Measurements from ENCODE around the gene ACD.
A peak's percentile ranks its signal among the peaks of the same experiment; 100 is the strongest.
"Not testable (repeated sequence)": the region's sequence is repeated elsewhere in the genome, so short reads cannot be mapped to it uniquely, and the experiment has no call there.

Gene ACD

GRCh38 chr16:67659675-67660563 lies at the start of gene ACD:
TSS of gene ACD (minus strand) at chr16:67660260. CDS start at chr16:67660220, 40 bp downstream.
- H3K27ac Mint-ChIP-seq: peak within 1 kb of the TSS; percentile 92
- H3K4me3 Mint-ChIP-seq: peak within 1 kb of the TSS; percentile 88
- H3K9me3 Mint-ChIP-seq: no peaks in the 10 kb centered on the region
- H3K4me1 Mint-ChIP-seq (ENCODE audit: low read depth): peaks cover 13% of the 10 kb centered on the region
- H3K27me3 Mint-ChIP-seq: no peaks in the 10 kb centered on the region
- peaks cover 6% of the 10 kb centered on the region for H3K36me3 Mint-ChIP-seq (ENCODE audit: low read depth)

GRCh38 chr16:67709050-67709449 lies 49.0 kb upstream of the ACD start:
- H3K27me3 Mint-ChIP-seq: no peaks in the 10 kb centered on the region
- H3K27ac Mint-ChIP-seq: no peak overlapping the region
- H3K4me3 Mint-ChIP-seq: no peak overlapping the region
- H3K9me3 Mint-ChIP-seq: no peaks in the 10 kb centered on the region
- peaks cover 9% of the 10 kb centered on the region for H3K4me1 Mint-ChIP-seq (ENCODE audit: low read depth)
- H3K36me3 Mint-ChIP-seq (ENCODE audit: low read depth): peaks cover 8% of the 10 kb centered on the region

- H3K4me1 Mint-ChIP-seq (ENCODE audit: low read depth): peaks cover 16% of the 10 kb centered on the region
- no peak overlapping the region for H3K27ac Mint-ChIP-seq
- H3K36me3 Mint-ChIP-seq (ENCODE audit: low read depth): peaks cover 8% of the 10 kb centered on the region
- no peak overlapping the region for H3K4me3 Mint-ChIP-seq
- H3K27me3 Mint-ChIP-seq: no peaks in the 10 kb centered on the region
- H3K9me3 Mint-ChIP-seq: no peaks in the 10 kb centered on the region
Measured at GRCh38 chr16:67708368-67708771, 48.3 kb upstream of the ACD start.

- Mint-ChIP-seq H3K36me3 (ENCODE audit: low read depth) (peaks cover 8% of the 10 kb centered on the region), H3K27me3 (no peaks in the 10 kb centered on the region), H3K4me1 (ENCODE audit: low read depth) (peaks cover 19% of the 10 kb centered on the region), H3K4me3 (no peak overlapping the region), H3K27ac (no peak overlapping the region), H3K9me3 (no peaks in the 10 kb centered on the region)
Measured at GRCh38 chr16:67707790-67708189, 47.7 kb upstream of the ACD start.

GRCh38 chr16:67707210-67707609 lies 47.1 kb upstream of the ACD start:
- Mint-ChIP-seq H3K4me3 (no peak overlapping the region), H3K36me3 (ENCODE audit: low read depth) (peaks cover 8% of the 10 kb centered on the region), H3K27me3 (no peaks in the 10 kb centered on the region), H3K4me1 (ENCODE audit: low read depth) (peaks cover 19% of the 10 kb centered on the region), H3K9me3 (no peaks in the 10 kb centered on the region), H3K27ac (no peak overlapping the region)

GRCh38 chr16:67704110-67704509 lies 44.0 kb upstream of the ACD start:
- H3K4me1 Mint-ChIP-seq (ENCODE audit: low read depth): peaks cover 19% of the 10 kb centered on the region
- H3K9me3 Mint-ChIP-seq: no peaks in the 10 kb centered on the region
- no peak overlapping the region for H3K4me3 Mint-ChIP-seq
- H3K27ac Mint-ChIP-seq: no peak overlapping the region
- H3K27me3 Mint-ChIP-seq: no peaks in the 10 kb centered on the region
- H3K36me3 Mint-ChIP-seq (ENCODE audit: low read depth): no peaks in the 10 kb centered on the region

GRCh38 chr16:67703626-67704025 lies 43.6 kb upstream of the ACD start:
- no peak overlapping the region for H3K4me3 Mint-ChIP-seq

GRCh38 chr16:67702130-67702529 lies 42.1 kb upstream of the ACD start:
- Mint-ChIP-seq H3K4me3 (no peak overlapping the region), H3K36me3 (ENCODE audit: low read depth) (peaks cover 10% of the 10 kb centered on the region), H3K27me3 (no peaks in the 10 kb centered on the region), H3K27ac (no peak overlapping the region), H3K9me3 (no peaks in the 10 kb centered on the region), H3K4me1 (ENCODE audit: low read depth) (peaks cover 19% of the 10 kb centered on the region)

More at GRCh38 chr16:67703626-67704025, 43.6 kb upstream of the ACD start:
- Mint-ChIP-seq H3K27ac (peak overlapping the region; percentile 13), H3K36me3 (ENCODE audit: low read depth) (peaks cover 4% of the 10 kb centered on the region), H3K9me3 (no peaks in the 10 kb centered on the region), H3K27me3 (no peaks in the 10 kb centered on the region), H3K4me1 (ENCODE audit: low read depth) (peaks cover 19% of the 10 kb centered on the region)

- Mint-ChIP-seq H3K27ac (no peak overlapping the region), H3K9me3 (no peaks in the 10 kb centered on the region), H3K4me3 (no peak overlapping the region), H3K36me3 (ENCODE audit: low read depth) (peaks cover 10% of the 10 kb centered on the region), H3K4me1 (ENCODE audit: low read depth) (peaks cover 19% of the 10 kb centered on the region), H3K27me3 (no peaks in the 10 kb centered on the region)
Measured at GRCh38 chr16:67701420-67701819, 41.4 kb upstream of the ACD start.

GRCh38 chr16:67699265-67699664 lies 39.2 kb upstream of the ACD start:
- no peak overlapping the region for H3K4me3 Mint-ChIP-seq
- peaks cover 12% of the 10 kb centered on the region for H3K4me1 Mint-ChIP-seq (ENCODE audit: low read depth)
- no peaks in the 10 kb centered on the region for H3K27me3 Mint-ChIP-seq
- H3K36me3 Mint-ChIP-seq (ENCODE audit: low read depth): peaks cover 10% of the 10 kb centered on the region
- no peak overlapping the region for H3K27ac Mint-ChIP-seq
- H3K9me3 Mint-ChIP-seq: no peaks in the 10 kb centered on the region

GRCh38 chr16:67697422-67698185 lies 37.5 kb upstream of the ACD start:
- Mint-ChIP-seq H3K4me3 (no peak overlapping the region), H3K9me3 (no peaks in the 10 kb centered on the region), H3K27ac (no peak overlapping the region), H3K27me3 (no peaks in the 10 kb centered on the region), H3K36me3 (ENCODE audit: low read depth) (peaks cover 10% of the 10 kb centered on the region), H3K4me1 (ENCODE audit: low read depth) (no peaks in the 10 kb centered on the region)

GRCh38 chr16:67694611-67695010 lies 34.6 kb upstream of the ACD start:
- H3K27me3 Mint-ChIP-seq: no peaks in the 10 kb centered on the region
- no peak overlapping the region for H3K27ac Mint-ChIP-seq
- H3K4me1 Mint-ChIP-seq (ENCODE audit: low read depth): no peaks in the 10 kb centered on the region
- H3K36me3 Mint-ChIP-seq (ENCODE audit: low read depth): peaks cover 10% of the 10 kb centered on the region
- no peak overlapping the region for H3K4me3 Mint-ChIP-seq
- H3K9me3 Mint-ChIP-seq: no peaks in the 10 kb centered on the region

GRCh38 chr16:67693517-67694285 lies 33.6 kb upstream of the ACD start:
- H3K27ac Mint-ChIP-seq; H3K36me3 Mint-ChIP-seq (ENCODE audit: low read depth); H3K27me3 Mint-ChIP-seq; H3K4me3 Mint-ChIP-seq; H3K9me3 Mint-ChIP-seq; H3K4me1 Mint-ChIP-seq (ENCODE audit: low read depth): not testable (repeated sequence)

GRCh38 chr16:67685388-67686112 lies 25.5 kb upstream of the ACD start:
- no peak overlapping the region for H3K4me3 Mint-ChIP-seq
- no peaks in the 10 kb centered on the region for H3K27me3 Mint-ChIP-seq
- H3K4me1 Mint-ChIP-seq (ENCODE audit: low read depth): peaks cover 5% of the 10 kb centered on the region
- no peaks in the 10 kb centered on the region for H3K9me3 Mint-ChIP-seq
- peaks cover 13% of the 10 kb centered on the region for H3K36me3 Mint-ChIP-seq (ENCODE audit: low read depth)
- no peak overlapping the region for H3K27ac Mint-ChIP-seq

All from stimulated activated naive CD8-positive, alpha-beta T cell treated with anti-CD3 and anti-CD28 coated beads, Interleukin-15, Interleukin-2, amounts not matched to agents 100 ng/mL and 50 ng/mL, for 24 hours (primary cell).